Pancreas (tissue), 10 donors: ENCODE data around the gene TMEM144. TPM values are rescaled to one million over a fixed set of nuclear protein-coding genes. Genes with fewer than 3 reads are reported as not detected.

Source experiments
- ATAC-seq, 4 donors: fragments of 200-7000 bp; cut with Tn5 transposase; one replicate each; pipeline versions ENCODE4 v1.8.0 to v1.9.1; 2020; ENCODE audit warnings: mild to moderate bottlenecking in 4 of 4, moderate library complexity in 4 of 4
- DNase-seq, 6 donors: peaks; one replicate each; pipeline ENCODE4 v3.0.0-alpha.2; 2020
- FAIRE-seq: peaks from 2 replicates; lab custom pipeline; 2012; peaks lifted over from hg19 to GRCh38; lab: Jason Lieb, UNC
- H3K27ac ChIP-seq, 4 donors: fragments of 200-600 bp; sonication (generic); 1 replicate in 3 of 4; 2 replicates in 1 of 4; pipeline versions ENCODE4 v1.5.0 to v1.8.0; 2020
- H3K27me3 ChIP-seq, 4 donors: fragments of 200-600 bp; one replicate each; pipeline ENCODE4 v1.8.0; 2021
- H3K36me3 ChIP-seq, 3 donors: fragments of 200-600 bp; sonication (generic) in 1 of 3; one replicate each; pipeline versions ENCODE4 v1.5.0 to v1.8.0; 2020 to 2021
- H3K4me1 ChIP-seq, 3 donors: fragments of 200-600 bp; one replicate each; pipeline ENCODE4 v1.8.0; 2021
- H3K4me3 ChIP-seq, 4 donors: fragments of 200-600 bp; sonication (generic) in 2 of 4; one replicate each; pipeline versions ENCODE4 v1.5.0 to v1.8.0; 2020 to 2021
- H3K9me3 ChIP-seq, 4 donors: fragments of 200-600 bp; one replicate each; pipeline ENCODE4 v1.8.0; 2021
- CTCF ChIP-seq, 4 donors: fragments of 200-600 bp; sonication (generic) in 3 of 4; IDR thresholded peaks; one replicate each; pipeline versions ENCODE4 v1.5.0 to v1.8.0; 2021; ENCODE audit warnings: antibody characterized with exemption in 4 of 4
- WGBS, 2 donors: extraction: QIAGEN DNeasy Blood & Tissue Kit; methylation state at CpG; one replicate each; pipeline ENCODE4 v1.1.7; 2013; 5-methylcytosine and 5-hydroxymethylcytosine counted together
- intact Hi-C, 3 donors: fragments of 100-400 bp; cut with DNase I; formaldehyde crosslinking; loops; one replicate each; pipeline versions ENCODE4 v1.11.1 to v1.14.2; 2022
- polyA plus RNA-seq, 2 donors: library from polyadenylated mRNA; stranded (reverse); fragments of 200-250 nt; gene quantifications; one replicate each; pipeline ENCODE4 v1.2.3, GENCODE V29; 2013
- total RNA-seq, 6 donors: library from RNA; stranded (reverse); fragmentation: NEBNext Ultra II Directional in 4 of 6; extraction: Animal tissue kit (Norgen Biotek cat#: 25700) in 4 of 6; gene quantifications; one replicate each; pipeline versions ENCODE4 v1.2.1 to v1.2.4, GENCODE V29; 2021 to 2023
- donor health status: healthy with polysubstance abuse.
- donor health status: DM: no; HTN: no; CAD: no; lungs with moderate emphysema.
- donor health status: DM: no; HTN: no; CAD: no.
- donor health status: control.
- donor health status: control.
- donor health status: Bipolar disorder and iron deficiency.
- donor health status: DM: yes; HTN: yes; CAD: no.
- donor health status: DM: no; HTN: no; CAD: no.
- donor health status: DM: no; HTN: no; CAD: no.
- donor health status: DM: yes; HTN: yes; CAD: no.

Gene TMEM144
- total and polyA plus RNA-seq, 8 donors, result 2.4 to 10.1 (median 7.2) TPM

GRCh38 chr4:158200214-158200613 lies 10.1 kb upstream of the TMEM144 start:
- H3K4me1 ChIP-seq, result no peaks in the 10 kb centered on the region
- intact Hi-C loops, result no loop called here
- FAIRE-seq, result no peak

GRCh38 chr4:158201322-158201721 lies 9.0 kb upstream of the TMEM144 start:
- H3K27ac ChIP-seq, result no peak overlapping the region
- no peak overlapping the region for H3K4me3 ChIP-seq
- no peaks in the 10 kb centered on the region for H3K27me3 ChIP-seq
- no peaks in the 10 kb centered on the region for H3K36me3 ChIP-seq
- intact Hi-C loops, result no loop called here
- no peak for DNase-seq
- no peaks in the 10 kb centered on the region for H3K4me1 ChIP-seq
- no peak for ATAC-seq
- H3K9me3 ChIP-seq, result no peaks in the 10 kb centered on the region
- 91 to 92% methylated on average over 4 of the region's 4 CpGs for WGBS, 2 donors
- FAIRE-seq, result no peak
- no peak for TF ChIP-seq CTCF (IDR thresholded peaks at IDR 0.05)

More at GRCh38 chr4:158200214-158200613, 10.1 kb upstream of the TMEM144 start:
- TF ChIP-seq CTCF (IDR thresholded peaks at IDR 0.05), result no peak
- no peak for DNase-seq
- H3K4me3 ChIP-seq, result no peak overlapping the region
- no peak overlapping the region for H3K27ac ChIP-seq
- H3K9me3 ChIP-seq, result no peaks in the 10 kb centered on the region
- ATAC-seq, result no peak
- WGBS, 2 donors, result 89 to 94% methylated on average over 3 of the region's 3 CpGs
- H3K36me3 ChIP-seq, result no peaks in the 10 kb centered on the region
- H3K27me3 ChIP-seq, result no peaks in the 10 kb centered on the region

- TF ChIP-seq CTCF (IDR thresholded peaks at IDR 0.05), result no peak
- ATAC-seq (no peak), DNase-seq (no peak), FAIRE-seq (no peak)
- Histone ChIP-seq H3K36me3 (no peaks in the 10 kb centered on the region), H3K4me1 (no peaks in the 10 kb centered on the region), H3K27ac (no peak overlapping the region), H3K4me3 (no peak overlapping the region), H3K27me3 (no peaks in the 10 kb centered on the region), H3K9me3 (no peaks in the 10 kb centered on the region)
- intact Hi-C loops, result no loop called here
Observed at GRCh38 chr4:158201876-158202275, 8.4 kb upstream of the TMEM144 start.

GRCh38 chr4:158202481-158202880 lies 7.8 kb upstream of the TMEM144 start:
- intact Hi-C loops, result no loop called here
- FAIRE-seq, result no peak

More at GRCh38 chr4:158202481-158202880, 7.8 kb upstream of the TMEM144 start:
- no peaks in the 10 kb centered on the region for H3K4me1 ChIP-seq
- no peaks in the 10 kb centered on the region for H3K9me3 ChIP-seq
- H3K36me3 ChIP-seq, result no peaks in the 10 kb centered on the region
- ATAC-seq (no peak), DNase-seq (no peak)
- no peak for TF ChIP-seq CTCF (IDR thresholded peaks at IDR 0.05)
- no peaks in the 10 kb centered on the region for H3K27me3 ChIP-seq
- H3K4me3 ChIP-seq, result no peak overlapping the region
- H3K27ac ChIP-seq, result no peak overlapping the region
- 69 to 71% methylated on average over 1 of the region's 1 CpG for WGBS, 2 donors
